Measurements from ENCODE around the gene SGIP1.

- no peak for TF ChIP-seq CTCF (IDR thresholded peaks at IDR 0.05)
- no peak for TF ChIP-seq POLR2A (IDR thresholded peaks at IDR 0.05)
Measured at GRCh38 chr1:66760506-66760905, 226.6 kb downstream of the SGIP1 start.
